A673 (cell line): ENCODE data around the gene RNF113B. TPM values are rescaled to one million over a fixed set of nuclear protein-coding genes. Genes with fewer than 3 reads are reported as not detected.

Experiments used
- Bru-seq: library from RNA; stranded (reverse); fragments of 400-500 nt; gene quantifications from one replicate; lab custom pipeline; 2021; lab: Mats Ljungman, UMichigan
- BruChase-seq, 2 experiments: library from RNA; stranded (reverse); fragments of 400-500 nt; gene quantifications; one replicate each; lab custom pipeline; 2021; lab: Mats Ljungman, UMichigan
- BruUV-seq: library from RNA; stranded (reverse); fragments of 400-500 nt; replicated peaks from 2 replicates; lab custom pipeline; 2021; lab: Mats Ljungman, UMichigan
- CTCF ChIA-PET: fragments of 300-600 bp; sonication (Branson Sonifier 250); formaldehyde crosslinking; loops from one replicate; lab custom pipeline; 2022; ENCODE audit warnings: antibody characterized with exemption; lab: Charles Lee
- POLR2A ChIA-PET: fragments of 300-600 bp; sonication (Branson Sonifier 250); formaldehyde crosslinking; loops from one replicate; lab custom pipeline; 2022; ENCODE audit warnings: antibody characterized with exemption; ENCODE audit not compliant: low non-redundant PET; lab: Charles Lee
- DNase-seq: peaks from one replicate; pipeline ENCODE4 v3.0.0-alpha.2; 2015; ENCODE audit warnings: low spot score
- H3K27ac ChIP-seq: fragments of 200-600 bp; sonication (generic); 2 replicates; pipeline ENCODE4 v1.5.1; 2016; ENCODE audit warnings: mixed run types, low read depth, mild to moderate bottlenecking, mixed read lengths, antibody characterized with exemption, low read length; ENCODE audit not compliant: poor library complexity, severe bottlenecking
- H3K27me3 ChIP-seq: fragments of 200-600 bp; sonication (generic); replicated peaks from 2 replicates; pipeline ENCODE4 v1.6.1; 2017; ENCODE audit warnings: mixed run types, low read depth, mild to moderate bottlenecking, mixed read lengths, antibody characterized with exemption, low read length; ENCODE audit not compliant: insufficient read depth, poor library complexity
- H3K36me3 ChIP-seq: fragments of 200-600 bp; sonication (generic); 2 replicates; pipeline ENCODE4 v1.6.1; 2016; ENCODE audit warnings: mixed run types, mild to moderate bottlenecking, mixed read lengths, antibody characterized with exemption, low read length; ENCODE audit not compliant: insufficient read depth, poor library complexity, severe bottlenecking
- H3K4me1 ChIP-seq: fragments of 200-600 bp; sonication (generic); 2 replicates; pipeline ENCODE4 v1.6.1; 2017; ENCODE audit warnings: mixed run types, mild to moderate bottlenecking, mixed read lengths, antibody characterized with exemption, low read length; ENCODE audit not compliant: insufficient read depth, poor library complexity, severe bottlenecking
- H3K4me3 ChIP-seq: fragments of 200-600 bp; sonication (generic); 2 replicates; pipeline ENCODE4 v1.5.1; 2016; ENCODE audit warnings: low read depth, mixed run types, mild to moderate bottlenecking, mixed read lengths, low read length; ENCODE audit not compliant: poor library complexity, severe bottlenecking
- H3K9me3 ChIP-seq: fragments of 200-600 bp; sonication (generic); 2 replicates; pipeline ENCODE4 v1.6.1; 2016; ENCODE audit warnings: mixed run types, low read depth, mild to moderate bottlenecking, mixed read lengths, antibody characterized with exemption, low read length; ENCODE audit not compliant: poor library complexity, severe bottlenecking
- CTCF ChIP-seq: fragments of 300-800, 200-600 bp; sonication (generic); conservative IDR thresholded peaks from 2 replicates; pipeline ENCODE4 v1.5.1; 2017; ENCODE audit warnings: low read depth, mild to moderate bottlenecking, antibody characterized with exemption, low read length, moderate library complexity, mixed read lengths
- EZH2 ChIP-seq: fragments of 200-600 bp; sonication (generic); IDR thresholded peaks from 2 replicates; pipeline ENCODE4 v1.6.1; 2017; ENCODE audit warnings: borderline replicate concordance, low read depth, mild to moderate bottlenecking, mixed read lengths, antibody characterized with exemption, low read length; ENCODE audit not compliant: poor library complexity, severe bottlenecking
- intact Hi-C: fragments of 100-400 bp; cut with micrococcal nuclease; formaldehyde crosslinking; loops from one replicate; pipeline ENCODE4 v1.10.0; 2022; ENCODE audit not compliant: unreplicated experiment
- long read RNA-seq: library from polyadenylated mRNA; stranded (forward); transcript quantifications from one replicate; pipeline ENCODE4 v2.0.0, GENCODE V29; 2022
- total RNA-seq: library from RNA; stranded (reverse); gene quantifications from 2 replicates; pipeline ENCODE4 v1.2.3, GENCODE V29; 2021

RNF113B gene
- not detected in 2 replicates for total RNA-seq
- not detected for Bru-seq, nascent RNA
- BruChase-seq, experiment 1, labeled RNA remaining after a 2-hour chase: not detected
- BruChase-seq, experiment 2, labeled RNA remaining after a 6-hour chase: not detected
- long read RNA-seq: 0 reads

GRCh38 chr13:98176777-98177608 lies at the start of gene RNF113B:
Gene RNF113B (minus strand): TSS chr13:98177269. CDS start chr13:98177236, 33 bp downstream.
- intact Hi-C loops: no loop called here
- DNase-seq: no peak
- Histone ChIP-seq H3K27ac (no peak within 1 kb of the TSS), H3K36me3 (no peaks in the 10 kb centered on the region), H3K4me1 (peaks cover 44% of the 10 kb centered on the region), H3K27me3 (no peaks in the 10 kb centered on the region), H3K9me3 (no peaks in the 10 kb centered on the region), H3K4me3 (no peak within 1 kb of the TSS)
- no TSS peak for BruUV-seq
- TF ChIP-seq CTCF (no peak), EZH2 (no peak)
- ChIA-PET POLR2A (no interaction called here), CTCF (no interaction called here)

GRCh38 chr13:98226496-98226895 lies 49.4 kb upstream of the RNF113B start:
- Histone ChIP-seq H3K9me3 (no peaks in the 10 kb centered on the region), H3K27me3 (no peaks in the 10 kb centered on the region), H3K4me1 (peaks cover 8% of the 10 kb centered on the region), H3K27ac (no peak overlapping the region), H3K4me3 (no peak overlapping the region), H3K36me3 (peaks cover 4% of the 10 kb centered on the region)
- no TSS peak for BruUV-seq
- POLR2A ChIA-PET: no interaction called here
- CTCF ChIA-PET: no interaction called here
- TF ChIP-seq EZH2: no peak
- DNase-seq: no peak
- intact Hi-C loops: no loop called here

GRCh38 chr13:98225036-98225940 lies 48.2 kb upstream of the RNF113B start:
- POLR2A ChIA-PET: no interaction called here
- no peaks in the 10 kb centered on the region for H3K36me3 ChIP-seq
- TF ChIP-seq EZH2: no peak
- no peak for TF ChIP-seq CTCF
- H3K27ac ChIP-seq: no peak overlapping the region
- H3K4me1 ChIP-seq: peaks cover 20% of the 10 kb centered on the region
- CTCF ChIA-PET: no interaction called here
- H3K27me3 ChIP-seq: no peaks in the 10 kb centered on the region
- H3K4me3 ChIP-seq: no peak overlapping the region
- no peak for DNase-seq
- no peaks in the 10 kb centered on the region for H3K9me3 ChIP-seq
- intact Hi-C loops: no loop called here
- BruUV-seq: no TSS peak
